Measurements from ENCODE around the gene C1R.

C1R gene

DNA sequence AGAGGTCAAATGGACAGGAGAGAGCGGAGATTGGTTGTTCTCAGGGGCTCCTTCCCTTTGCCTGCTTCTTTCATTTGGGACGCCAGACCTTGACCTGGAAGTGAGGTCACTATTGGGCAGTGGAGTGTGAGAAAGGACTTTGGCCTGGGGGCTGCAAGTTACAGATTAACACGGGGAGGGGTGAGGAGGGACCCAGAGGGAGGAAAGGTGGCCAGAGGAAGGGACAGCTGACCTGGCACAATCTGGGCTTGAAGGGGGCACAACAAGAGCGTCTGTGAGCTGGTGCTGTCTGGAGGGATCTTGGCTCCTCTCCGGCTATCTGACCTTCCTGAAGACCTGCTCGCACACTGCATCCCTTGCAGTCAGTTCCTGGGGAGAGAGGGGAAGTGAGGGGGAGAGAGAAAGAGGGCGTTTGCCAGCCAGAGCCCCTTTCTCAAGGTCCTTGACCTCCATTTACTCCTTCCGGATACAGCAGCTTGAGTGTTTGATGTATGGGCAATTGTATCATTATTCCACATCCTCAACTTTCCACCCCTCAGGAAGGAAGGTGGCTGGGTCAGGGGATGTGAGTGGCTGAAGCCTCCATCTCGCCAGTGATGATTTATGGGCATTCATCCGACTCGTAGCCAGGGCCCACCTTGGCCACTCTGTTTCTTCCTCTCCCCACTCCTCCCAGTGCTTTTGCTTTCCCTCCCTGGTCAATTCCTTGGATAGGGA, 31.7 kb upstream of the C1R start:
- Histone ChIP-seq H3K23ac (ENCODE audit: low read depth, low read length, poor library complexity) (no peak overlapping the region), H3K27ac (replicated peaks; ENCODE audit: low read length) (no peak overlapping the region), H3K4ac (ENCODE audit: low read length) (no peak overlapping the region), H2BK5ac (ENCODE audit: low read length) (no peak overlapping the region), H4K8ac (ENCODE audit: low read depth, low read length) (peak overlapping the region; percentile 43), H3K79me1 (ENCODE audit: low read depth, low read length) (no peaks in the 10 kb centered on the region), H4K91ac (ENCODE audit: low read depth, low read length, poor library complexity) (no peak overlapping the region), H3K18ac (ENCODE audit: low read length) (peak overlapping the region; percentile 2), H3K4me1 (ENCODE audit: control insufficient read depth in 2 of 2, insufficient read depth in 1 of 2, low read depth in 1 of 2, low read length in 2 of 2) (no peaks in the 10 kb centered on the region), H3K36me3 (replicated peaks in 1 of 2; ENCODE audit: control insufficient read depth in 2 of 2, insufficient read depth in 2 of 2, low read length in 2 of 2) (no peaks in the 10 kb centered on the region), H3K14ac (ENCODE audit: low read length) (no peak overlapping the region), H2BK12ac (ENCODE audit: low read length) (peak overlapping the region; percentile 58), H3K9me3 (replicated peaks in 1 of 2; ENCODE audit: control insufficient read depth in 2 of 2, insufficient read depth in 1 of 2, low read depth in 1 of 2, low read length in 2 of 2) (no peaks in the 10 kb centered on the region), H2BK15ac (ENCODE audit: low read length) (no peak overlapping the region), H3K9ac (ENCODE audit: low read depth, low read length, poor library complexity) (no peak overlapping the region), H3K4me2 (ENCODE audit: insufficient read depth, low read length, poor library complexity, severe bottlenecking) (no peak overlapping the region), H3K4me3 (ENCODE audit: low read length in 2 of 2) (no peak overlapping the region), H2AFZ (ENCODE audit: low read length) (no peak overlapping the region), H2BK120ac (ENCODE audit: low read depth, low read length) (no peak overlapping the region), H2AK5ac (ENCODE audit: low read depth, low read length) (peak overlapping the region; percentile 75), H3K27me3 (ENCODE audit: control insufficient read depth in 3 of 3, insufficient read depth in 3 of 3, low read depth in 1 of 3, low read length in 3 of 3) (peaks cover 0 to 10% (median 0%) of the 10 kb centered on the region in 3 experiments)
- DNase-seq (ENCODE audit: low spot score), result no peak
- no CpG with 5 or more reads among the region's 11 CpGs for WGBS, 2 donors (ENCODE audit: extremely low coverage in 2 of 2, insufficient read length in 2 of 2, insufficient replicate concordance in 1 of 2)

GRCh38 chr12:7122811-7123769, 30.8 kb upstream of the C1R start:
- no peak overlapping the region for H3K4ac ChIP-seq (ENCODE audit: low read length)
- no peak overlapping the region for H2AK5ac ChIP-seq (ENCODE audit: low read depth, low read length)
- H3K79me1 ChIP-seq (ENCODE audit: low read depth, low read length), result no peaks in the 10 kb centered on the region
- no peak overlapping the region for H2BK12ac ChIP-seq (ENCODE audit: low read length)
- no CpG with 5 or more reads among the region's 7 CpGs for WGBS, 2 donors (ENCODE audit: extremely low coverage in 2 of 2, insufficient read length in 2 of 2, insufficient replicate concordance in 1 of 2)
- H3K36me3 ChIP-seq (replicated peaks in 1 of 2; ENCODE audit: control insufficient read depth in 2 of 2, insufficient read depth in 2 of 2, low read length in 2 of 2), result no peaks in the 10 kb centered on the region
- H4K8ac ChIP-seq (ENCODE audit: low read depth, low read length), result no peak overlapping the region
- H3K27me3 ChIP-seq (ENCODE audit: control insufficient read depth in 3 of 3, insufficient read depth in 3 of 3, low read depth in 1 of 3, low read length in 3 of 3), result peaks cover 0 to 2% (median 0%) of the 10 kb centered on the region in 3 experiments
- no peak overlapping the region for H3K27ac ChIP-seq (replicated peaks; ENCODE audit: low read length)
- no peak overlapping the region for H4K91ac ChIP-seq (ENCODE audit: low read depth, low read length, poor library complexity)
- H2AFZ ChIP-seq (ENCODE audit: low read length), result no peak overlapping the region
- H3K9me3 ChIP-seq (replicated peaks in 1 of 2; ENCODE audit: control insufficient read depth in 2 of 2, insufficient read depth in 1 of 2, low read depth in 1 of 2, low read length in 2 of 2), result no peaks in the 10 kb centered on the region
- no peaks in the 10 kb centered on the region for H3K4me1 ChIP-seq (ENCODE audit: control insufficient read depth in 2 of 2, insufficient read depth in 1 of 2, low read depth in 1 of 2, low read length in 2 of 2)
- H3K4me2 ChIP-seq (ENCODE audit: insufficient read depth, low read length, poor library complexity, severe bottlenecking), result no peak overlapping the region
- no peak overlapping the region for H3K14ac ChIP-seq (ENCODE audit: low read length)
- H3K23ac ChIP-seq (ENCODE audit: low read depth, low read length, poor library complexity), result no peak overlapping the region
- H2BK15ac ChIP-seq (ENCODE audit: low read length), result no peak overlapping the region
- no peak overlapping the region for H3K4me3 ChIP-seq (ENCODE audit: low read length in 2 of 2)
- DNase-seq (ENCODE audit: low spot score), result no peak
- no peak overlapping the region for H3K9ac ChIP-seq (ENCODE audit: low read depth, low read length, poor library complexity)
- no peak overlapping the region for H3K18ac ChIP-seq (ENCODE audit: low read length)
- H2BK5ac ChIP-seq (ENCODE audit: low read length), result peak overlapping the region; percentile 11
- no peak overlapping the region for H2BK120ac ChIP-seq (ENCODE audit: low read depth, low read length)

GRCh38 chr12:7121324-7121723, 29.1 kb upstream of the C1R start:
- Histone ChIP-seq H3K14ac (ENCODE audit: low read length) (no peak overlapping the region), H3K27me3 (ENCODE audit: control insufficient read depth in 3 of 3, insufficient read depth in 3 of 3, low read depth in 1 of 3, low read length in 3 of 3) (no peaks in the 10 kb centered on the region), H3K9me3 (replicated peaks in 1 of 2; ENCODE audit: control insufficient read depth in 2 of 2, insufficient read depth in 1 of 2, low read depth in 1 of 2, low read length in 2 of 2) (no peaks in the 10 kb centered on the region), H2AFZ (ENCODE audit: low read length) (no peak overlapping the region), H3K27ac (replicated peaks; ENCODE audit: low read length) (no peak overlapping the region), H2BK15ac (ENCODE audit: low read length) (no peak overlapping the region), H3K23ac (ENCODE audit: low read depth, low read length, poor library complexity) (no peak overlapping the region), H3K36me3 (replicated peaks in 1 of 2; ENCODE audit: control insufficient read depth in 2 of 2, insufficient read depth in 2 of 2, low read length in 2 of 2) (peaks cover 0 to under 1% of the 10 kb centered on the region in 2 donors), H4K91ac (ENCODE audit: low read depth, low read length, poor library complexity) (no peak overlapping the region), H3K79me1 (ENCODE audit: low read depth, low read length) (no peaks in the 10 kb centered on the region), H3K4me3 (ENCODE audit: low read length in 2 of 2) (peak overlapping the region in 1 of 2 donors; percentile 18), H3K4ac (ENCODE audit: low read length) (no peak overlapping the region), H2BK12ac (ENCODE audit: low read length) (no peak overlapping the region), H3K18ac (ENCODE audit: low read length) (no peak overlapping the region), H4K8ac (ENCODE audit: low read depth, low read length) (no peak overlapping the region), H2BK5ac (ENCODE audit: low read length) (no peak overlapping the region), H3K4me2 (ENCODE audit: insufficient read depth, low read length, poor library complexity, severe bottlenecking) (no peak overlapping the region), H2BK120ac (ENCODE audit: low read depth, low read length) (no peak overlapping the region), H3K4me1 (ENCODE audit: control insufficient read depth in 2 of 2, insufficient read depth in 1 of 2, low read depth in 1 of 2, low read length in 2 of 2) (no peaks in the 10 kb centered on the region), H2AK5ac (ENCODE audit: low read depth, low read length) (no peak overlapping the region), H3K9ac (ENCODE audit: low read depth, low read length, poor library complexity) (no peak overlapping the region)
- WGBS, 2 donors (ENCODE audit: extremely low coverage in 2 of 2, insufficient read length in 2 of 2, insufficient replicate concordance in 1 of 2), result no CpG with 5 or more reads among the region's 5 CpGs
- DNase-seq (ENCODE audit: low spot score), result no peak

- no peak overlapping the region for H2BK120ac ChIP-seq (ENCODE audit: low read depth, low read length)
- no peaks in the 10 kb centered on the region for H3K4me1 ChIP-seq (ENCODE audit: control insufficient read depth in 2 of 2, insufficient read depth in 1 of 2, low read depth in 1 of 2, low read length in 2 of 2)
- no peaks in the 10 kb centered on the region for H3K9me3 ChIP-seq (replicated peaks in 1 of 2; ENCODE audit: control insufficient read depth in 2 of 2, insufficient read depth in 1 of 2, low read depth in 1 of 2, low read length in 2 of 2)
- no peaks in the 10 kb centered on the region for H3K79me1 ChIP-seq (ENCODE audit: low read depth, low read length)
- H2BK12ac ChIP-seq (ENCODE audit: low read length), result no peak overlapping the region
- H4K8ac ChIP-seq (ENCODE audit: low read depth, low read length), result no peak overlapping the region
- H3K27ac ChIP-seq (replicated peaks; ENCODE audit: low read length), result no peak overlapping the region
- no peak overlapping the region for H2AFZ ChIP-seq (ENCODE audit: low read length)
- H3K23ac ChIP-seq (ENCODE audit: low read depth, low read length, poor library complexity), result no peak overlapping the region
- H4K91ac ChIP-seq (ENCODE audit: low read depth, low read length, poor library complexity), result no peak overlapping the region
- peaks cover 0 to 11% of the 10 kb centered on the region in 2 donors for H3K36me3 ChIP-seq (replicated peaks in 1 of 2; ENCODE audit: control insufficient read depth in 2 of 2, insufficient read depth in 2 of 2, low read length in 2 of 2)
- H3K4me3 ChIP-seq (ENCODE audit: low read length in 2 of 2), result peak overlapping the region in 1 of 2 donors; percentile 20
- H3K18ac ChIP-seq (ENCODE audit: low read length), result no peak overlapping the region
- WGBS, 2 donors (ENCODE audit: extremely low coverage in 2 of 2, insufficient read length in 2 of 2, insufficient replicate concordance in 1 of 2), result no CpG with 5 or more reads among the region's 5 CpGs
- H2AK5ac ChIP-seq (ENCODE audit: low read depth, low read length), result no peak overlapping the region
- H3K4ac ChIP-seq (ENCODE audit: low read length), result no peak overlapping the region
- H3K4me2 ChIP-seq (ENCODE audit: insufficient read depth, low read length, poor library complexity, severe bottlenecking), result no peak overlapping the region
- no peak overlapping the region for H2BK15ac ChIP-seq (ENCODE audit: low read length)
- no peak overlapping the region for H2BK5ac ChIP-seq (ENCODE audit: low read length)
- H3K27me3 ChIP-seq (ENCODE audit: control insufficient read depth in 3 of 3, insufficient read depth in 3 of 3, low read depth in 1 of 3, low read length in 3 of 3), result no peaks in the 10 kb centered on the region
- H3K9ac ChIP-seq (ENCODE audit: low read depth, low read length, poor library complexity), result no peak overlapping the region
- DNase-seq (ENCODE audit: low spot score), result no peak
- no peak overlapping the region for H3K14ac ChIP-seq (ENCODE audit: low read length)
Measured at GRCh38 chr12:7120166-7120565, 27.9 kb upstream of the C1R start.

All from neuronal stem cell (in vitro differentiated cells).